ENCODE data around the gene CCDC91.
A peak's percentile ranks its signal among the peaks of the same experiment; 100 is the strongest.

Gene CCDC91

DNA sequence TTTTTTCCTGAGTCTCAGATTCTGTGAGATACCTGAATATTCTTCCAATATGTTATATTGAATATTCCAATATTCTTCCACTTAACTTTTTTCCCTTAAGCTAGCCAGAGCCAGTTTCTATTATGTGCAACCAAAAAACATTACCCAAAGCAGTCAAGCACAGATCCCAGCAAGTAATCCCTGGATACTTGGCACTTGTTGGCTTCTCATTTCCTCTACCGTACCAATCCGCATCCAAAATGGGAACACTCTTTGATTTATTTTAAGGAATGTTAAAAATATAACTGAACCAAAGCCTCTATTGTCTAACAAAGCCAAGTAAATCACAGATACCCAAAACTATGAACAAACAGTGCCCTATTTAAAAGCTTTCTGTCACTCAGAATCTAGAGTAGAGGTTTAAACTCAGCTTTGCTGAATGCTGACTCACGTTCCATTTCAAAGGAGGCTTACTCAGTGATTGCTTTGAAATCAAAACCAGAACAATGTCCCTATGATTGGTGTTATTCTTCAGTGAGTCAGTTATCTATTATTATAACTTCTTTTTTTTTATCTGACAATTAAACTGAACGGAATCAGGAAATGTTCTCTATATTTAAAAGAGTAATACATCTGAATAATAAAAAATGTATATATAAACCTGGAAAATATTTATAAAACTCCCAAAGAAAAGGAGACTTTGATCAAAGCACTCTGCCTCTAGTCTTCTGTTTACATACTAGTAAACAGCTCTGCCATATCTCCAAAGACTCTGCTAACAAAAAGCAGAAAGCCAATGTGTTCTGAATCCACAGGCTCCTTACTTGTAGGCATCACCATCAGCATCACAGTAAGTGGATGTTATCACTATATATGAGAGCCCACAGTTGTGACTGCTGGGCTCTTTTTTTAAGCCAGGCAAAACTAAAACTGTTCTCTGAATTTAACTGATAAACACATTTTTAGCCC lies 360.8 kb downstream of the CCDC91 start:
- DNase-seq, result peak; percentile 45

DNA sequence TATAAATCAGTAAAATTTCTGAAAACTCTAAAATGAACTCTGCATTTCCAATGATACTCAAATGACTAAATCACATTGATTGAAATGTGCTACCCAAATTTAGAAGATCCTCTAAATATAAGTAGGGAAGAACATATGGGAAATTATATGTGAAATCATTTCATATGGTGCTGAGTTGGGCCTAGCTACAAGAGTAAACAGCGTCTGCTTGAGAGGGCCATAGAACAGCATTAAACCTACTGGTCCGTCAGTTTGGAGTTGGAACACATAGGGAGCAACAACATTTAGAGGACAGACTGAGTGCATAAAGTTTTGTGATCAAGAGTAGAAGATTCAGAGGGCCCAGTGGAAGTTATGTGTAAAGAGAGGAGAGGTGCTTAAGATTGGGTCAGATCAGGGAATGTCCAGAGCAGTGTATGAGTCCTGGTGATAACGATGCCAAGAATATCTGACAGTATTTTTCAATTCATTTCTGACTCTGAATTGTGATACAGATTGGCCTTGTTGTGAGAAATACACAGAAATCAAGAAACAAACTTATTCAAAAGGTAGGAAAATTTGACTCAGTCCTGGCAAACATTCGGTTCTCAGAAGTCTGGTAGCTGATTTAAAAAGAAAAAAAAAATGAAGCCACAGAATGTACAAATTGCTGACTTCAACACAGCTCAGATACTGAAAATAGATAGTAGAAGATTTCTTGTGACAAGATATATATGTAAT lies 362.2 kb downstream of the CCDC91 start:
- DNase-seq, result peak; percentile 61

DNA sequence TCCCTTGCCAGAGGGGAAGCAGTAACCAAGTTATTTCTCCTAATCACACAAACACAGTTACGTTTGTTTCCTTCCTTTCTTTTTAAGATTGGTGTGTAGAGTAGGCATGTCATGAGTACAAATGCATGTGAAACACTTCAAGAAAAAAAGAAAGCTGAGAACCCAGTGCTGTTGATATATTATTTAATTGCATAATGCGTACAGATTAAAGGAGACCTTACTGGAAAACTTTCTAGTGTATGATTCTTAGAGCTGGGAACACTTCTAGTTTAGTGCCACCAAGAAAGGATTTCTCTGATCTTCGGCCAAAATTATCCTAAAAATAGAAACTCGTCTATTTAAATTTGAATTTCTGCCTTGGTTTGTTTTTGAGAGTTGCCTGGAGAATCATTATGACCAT lies 365.5 kb downstream of the CCDC91 start:
- no peak for DNase-seq

DNA sequence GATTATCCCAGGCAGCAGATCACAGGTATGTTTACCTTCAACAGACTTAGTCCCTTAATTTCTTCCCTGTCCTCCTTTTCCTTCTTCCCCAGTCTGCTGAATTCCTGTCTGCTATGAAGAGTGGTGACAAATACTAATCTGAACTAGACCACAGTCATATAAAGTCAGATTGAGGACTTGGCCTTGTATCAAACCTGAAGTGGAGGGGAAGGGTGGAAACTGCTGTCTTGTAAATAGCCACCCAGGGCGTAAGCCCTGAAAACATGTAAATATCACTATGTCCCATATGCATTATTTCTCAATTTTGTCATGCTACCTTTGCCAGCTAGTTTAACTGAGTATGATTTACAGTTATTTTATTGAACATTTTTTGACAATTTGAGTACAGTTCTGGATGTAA lies 368.0 kb downstream of the CCDC91 start:
- no peak for DNase-seq

DNA sequence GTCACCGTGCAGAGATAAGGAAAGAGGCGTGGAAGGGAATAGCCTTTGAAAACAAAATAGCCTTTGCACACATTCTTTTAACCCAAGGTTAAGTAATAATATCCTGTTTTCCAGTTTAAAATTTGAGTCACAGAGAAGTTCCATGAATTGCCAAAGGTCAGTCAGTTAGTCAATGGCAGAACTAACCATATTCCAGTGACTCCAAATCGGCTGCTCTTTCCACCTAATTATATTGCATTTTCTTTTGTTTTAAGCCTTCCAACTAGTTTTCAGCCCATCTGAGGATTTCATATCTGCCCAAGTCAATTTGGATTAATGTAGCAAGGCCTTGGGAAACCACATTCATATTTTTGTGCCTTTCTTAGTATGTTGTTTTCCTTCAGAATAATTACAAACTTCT lies 373.0 kb downstream of the CCDC91 start:
- no peak for DNase-seq

DNA sequence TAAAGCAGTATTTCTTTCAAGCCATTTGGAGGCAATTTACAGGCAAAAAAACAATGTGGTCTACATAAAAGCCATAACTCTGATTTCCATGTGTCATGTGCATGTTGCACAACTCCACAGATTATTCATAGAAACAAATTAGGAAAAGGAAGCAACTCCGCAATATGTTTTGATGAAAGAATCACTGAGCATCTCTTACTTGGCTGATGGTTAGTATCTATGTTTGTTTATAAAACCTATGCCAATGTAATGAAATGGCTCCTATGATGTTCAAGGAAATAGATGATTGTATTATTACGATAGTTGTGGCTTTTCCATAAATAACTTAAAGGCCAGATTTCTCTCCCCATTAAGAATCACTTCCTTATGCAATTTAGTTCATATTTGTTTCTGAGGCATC lies 373.7 kb downstream of the CCDC91 start:
- DNase-seq, result no peak

DNA sequence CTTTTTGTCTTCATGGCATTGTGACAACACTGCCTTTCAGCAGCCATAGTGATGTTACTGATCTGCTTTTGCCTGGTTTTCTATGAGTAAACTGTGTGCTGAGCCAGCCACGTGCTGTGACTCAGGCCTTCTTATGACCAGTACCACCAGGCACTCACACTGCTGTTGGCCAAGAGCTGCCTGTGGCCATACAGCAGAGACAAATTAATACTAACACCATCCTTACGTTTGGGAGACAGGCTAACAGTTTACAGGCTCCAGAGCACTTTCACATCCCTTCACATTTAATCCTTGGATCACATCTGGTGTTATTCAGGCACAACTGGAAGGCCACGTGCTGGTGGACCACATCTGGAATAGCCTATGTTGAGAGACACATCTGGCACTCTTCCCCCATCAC lies 377.9 kb downstream of the CCDC91 start:
- no peak for DNase-seq

DNA sequence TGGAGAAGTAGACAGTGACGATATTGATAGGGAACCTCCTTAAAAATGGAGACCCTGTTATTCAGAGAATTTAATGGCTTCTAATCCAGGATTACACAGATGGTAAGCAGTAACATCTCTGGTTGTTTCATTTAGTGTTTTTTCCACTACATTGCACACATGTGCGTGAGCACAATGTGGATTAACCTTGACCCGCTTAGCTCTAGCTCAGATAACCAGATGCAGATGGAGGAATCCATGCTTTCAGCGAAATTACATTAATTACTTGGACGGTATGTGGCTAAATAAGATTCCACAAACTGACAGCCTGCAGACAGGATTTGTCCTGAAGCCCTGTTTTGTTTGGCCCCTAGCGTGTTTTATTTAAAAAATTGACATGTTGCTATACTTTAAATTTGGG lies 378.4 kb downstream of the CCDC91 start:
- DNase-seq, result no peak

DNA sequence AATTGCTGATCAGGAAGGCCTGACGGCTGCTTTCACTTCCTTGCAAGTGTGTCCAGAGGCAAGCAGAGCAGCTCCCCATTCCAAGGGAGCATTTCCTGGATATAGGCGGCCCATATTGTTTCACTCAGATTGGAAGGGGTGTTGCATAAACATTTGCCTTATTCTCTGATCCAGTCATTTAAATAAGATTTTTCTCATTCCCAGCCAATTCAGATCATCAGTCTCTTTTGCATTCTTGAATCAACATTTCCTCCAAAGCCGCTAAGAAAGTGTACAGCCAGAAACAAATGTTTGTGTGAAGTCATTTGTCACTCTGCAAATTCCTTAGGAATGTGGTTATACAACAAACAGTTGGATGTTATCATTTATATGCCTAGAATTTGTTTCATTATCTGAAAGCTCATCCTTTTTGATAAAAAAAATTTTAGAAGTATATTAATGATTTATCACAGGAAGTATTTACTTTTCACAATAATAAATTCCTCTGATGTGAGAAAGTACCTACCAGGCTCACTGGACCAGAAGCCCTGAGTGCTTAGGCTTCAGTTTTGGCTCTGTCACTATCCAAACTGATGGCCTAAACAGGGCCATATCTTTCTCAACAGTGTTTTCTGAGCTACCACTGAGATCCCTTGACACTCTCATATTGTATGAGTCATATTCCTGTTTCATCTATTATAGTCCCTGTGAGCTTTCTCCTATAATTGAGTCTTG lies 379.6 kb downstream of the CCDC91 start:
- peak; percentile 13 for DNase-seq

DNA sequence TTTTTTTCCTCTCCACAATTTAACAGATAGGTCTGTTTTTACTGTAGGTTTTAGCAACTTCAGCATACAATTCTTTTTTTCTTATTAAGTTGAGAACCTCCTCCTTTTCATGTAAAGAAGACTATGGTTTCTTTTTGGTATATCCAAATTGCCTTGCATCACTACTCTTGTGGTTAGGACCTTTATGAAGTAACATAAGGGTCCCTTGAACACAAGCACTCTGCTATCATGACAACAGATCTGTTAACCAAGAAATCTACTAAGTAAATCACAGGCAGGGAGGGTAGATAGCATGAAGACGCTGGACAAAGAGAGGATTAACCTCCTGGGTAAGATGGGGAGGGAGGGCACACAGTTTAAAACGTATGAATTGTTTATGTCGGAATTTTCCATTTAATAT lies 380.6 kb downstream of the CCDC91 start:
- DNase-seq, result no peak

DNA sequence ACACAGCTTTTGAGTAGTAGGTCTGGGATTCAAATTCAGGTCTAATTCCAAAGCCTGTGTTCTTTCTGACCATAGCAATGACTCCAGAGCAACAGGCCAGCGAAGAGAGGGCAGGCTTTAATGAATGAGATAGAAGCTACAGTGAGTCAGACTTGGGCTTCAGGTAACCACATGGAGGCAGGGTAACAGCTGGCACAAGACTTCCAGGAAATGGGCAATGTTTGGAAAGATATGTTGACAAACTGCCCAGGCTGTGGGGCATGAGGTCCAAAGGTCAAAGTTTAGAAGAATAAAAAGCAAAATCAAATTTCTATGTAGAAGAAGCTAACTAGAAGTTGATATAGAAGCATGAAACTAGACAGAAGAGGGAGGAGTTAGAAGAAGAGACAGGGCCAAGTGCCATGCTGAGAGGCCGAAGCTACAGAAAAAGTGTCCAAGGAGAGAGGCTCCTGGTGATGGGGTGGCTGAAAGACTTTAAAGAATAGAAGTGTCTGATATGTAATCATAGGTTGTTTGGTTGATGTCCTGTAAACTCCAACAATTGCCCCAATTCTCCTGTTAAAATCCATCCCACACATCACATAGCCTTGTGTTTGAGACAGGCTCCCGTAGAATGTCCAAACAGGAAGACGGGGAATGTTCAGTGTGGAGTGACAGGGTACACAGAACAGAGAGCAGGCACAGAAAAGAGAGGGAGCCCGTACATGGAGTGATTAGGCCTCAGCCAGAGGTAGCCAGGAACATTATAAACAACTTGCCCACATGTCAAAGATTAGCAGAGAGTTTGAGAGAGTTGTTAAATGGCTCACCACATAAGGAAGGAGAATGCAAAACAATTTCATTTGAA lies 384.7 kb downstream of the CCDC91 start:
- no peak for DNase-seq

DNA sequence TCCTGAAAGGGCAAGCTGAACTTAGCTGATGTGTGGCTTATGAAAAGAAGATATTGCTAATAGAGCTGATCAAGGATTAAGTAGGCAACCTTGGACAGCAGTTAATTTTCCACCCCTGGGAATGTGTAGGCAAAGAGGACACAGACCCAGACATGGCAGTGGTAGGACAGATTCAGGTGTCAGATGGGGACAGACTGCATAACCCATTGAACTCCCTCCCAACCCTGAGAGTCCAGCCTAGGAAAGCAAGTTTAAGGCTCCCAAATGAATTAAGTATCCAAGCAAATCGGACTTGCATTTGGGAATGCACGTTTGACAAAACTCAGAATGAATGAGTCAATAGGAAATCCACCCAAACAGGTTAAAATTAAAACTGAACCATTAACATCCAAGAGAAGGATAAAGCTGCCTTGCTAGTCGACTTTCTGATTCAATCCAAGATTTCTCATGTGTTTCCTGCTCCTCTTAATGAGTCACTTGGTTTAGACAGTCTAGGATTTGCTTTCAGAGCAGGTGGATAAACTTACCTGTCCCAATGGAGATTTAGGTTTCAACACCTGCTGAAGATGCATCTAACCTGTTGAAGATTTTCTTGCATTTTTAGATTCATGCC lies 385.4 kb downstream of the CCDC91 start:
- no peak for DNase-seq

DNA sequence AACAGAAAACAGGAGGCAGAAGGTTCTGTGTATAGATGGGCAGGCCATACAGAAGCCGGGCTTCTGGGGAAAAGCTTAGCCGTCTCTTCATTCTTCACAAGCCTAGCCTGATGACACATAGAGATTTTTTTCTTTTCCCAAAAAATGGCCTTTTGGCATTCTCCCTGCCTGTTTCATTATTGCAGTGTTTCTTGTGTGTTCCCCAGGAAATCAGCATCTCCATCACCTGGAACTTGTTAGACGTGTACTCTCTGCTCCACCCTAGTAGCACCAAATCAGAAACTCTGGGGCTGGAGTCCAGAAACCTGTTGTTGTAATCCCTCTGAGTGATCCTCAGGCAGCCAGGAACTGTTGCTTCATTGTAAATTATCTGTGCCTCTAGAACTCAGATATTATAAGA lies 388.1 kb downstream of the CCDC91 start:
- no peak for DNase-seq

DNA sequence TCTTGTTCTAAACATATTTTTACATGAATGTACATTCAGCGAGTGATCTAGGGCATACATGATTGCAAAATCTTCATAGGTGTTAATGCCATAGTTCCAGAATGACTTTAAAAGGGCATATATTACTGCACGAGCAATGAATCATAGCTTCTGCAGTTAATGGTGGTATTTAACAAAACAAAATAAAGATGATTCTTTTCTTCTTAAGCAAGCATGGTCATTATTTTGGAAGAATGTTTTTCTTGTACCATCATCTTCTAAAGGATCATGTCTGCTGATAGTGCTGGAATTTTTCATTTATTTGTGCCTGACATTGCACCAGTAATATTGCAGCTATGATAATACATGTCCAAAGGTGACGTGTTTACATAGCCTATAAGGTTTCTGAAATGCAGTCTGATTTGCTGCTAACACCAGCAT lies 388.6 kb downstream of the CCDC91 start:
- DNase-seq, result peak; percentile 33

DNA sequence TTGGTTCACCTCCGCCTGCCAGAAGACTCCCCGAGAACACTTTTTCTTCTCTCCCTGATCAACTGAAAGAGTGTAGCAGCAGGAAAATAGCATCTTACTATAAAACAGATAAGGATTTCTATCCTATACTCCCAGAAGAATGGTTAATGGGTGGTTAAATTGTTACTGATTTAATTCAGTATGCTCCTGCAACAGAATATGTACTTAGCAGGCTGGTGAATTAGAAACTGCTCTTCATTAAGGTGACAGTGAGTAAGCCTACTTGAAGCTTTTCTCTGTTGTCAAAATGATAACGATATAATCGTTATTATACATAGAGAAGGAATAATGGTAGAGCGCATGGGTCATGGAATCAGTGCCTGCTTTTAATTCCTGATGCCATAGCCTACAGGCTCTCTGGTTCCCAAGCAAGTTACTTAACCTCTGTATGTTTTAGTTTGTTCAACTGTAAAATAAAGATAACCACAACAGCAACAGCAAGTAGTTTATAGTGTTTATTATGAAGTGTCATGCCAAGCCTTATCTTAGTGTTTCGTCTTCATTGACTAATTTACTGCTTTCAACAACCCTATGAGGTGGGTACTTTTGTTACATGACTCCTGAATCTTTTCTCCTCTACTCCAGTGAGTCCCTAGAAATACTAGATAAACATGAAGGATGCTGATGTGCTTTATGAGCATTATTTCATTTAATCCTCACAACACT lies 392.6 kb downstream of the CCDC91 start:
- DNase-seq, result no peak

DNA sequence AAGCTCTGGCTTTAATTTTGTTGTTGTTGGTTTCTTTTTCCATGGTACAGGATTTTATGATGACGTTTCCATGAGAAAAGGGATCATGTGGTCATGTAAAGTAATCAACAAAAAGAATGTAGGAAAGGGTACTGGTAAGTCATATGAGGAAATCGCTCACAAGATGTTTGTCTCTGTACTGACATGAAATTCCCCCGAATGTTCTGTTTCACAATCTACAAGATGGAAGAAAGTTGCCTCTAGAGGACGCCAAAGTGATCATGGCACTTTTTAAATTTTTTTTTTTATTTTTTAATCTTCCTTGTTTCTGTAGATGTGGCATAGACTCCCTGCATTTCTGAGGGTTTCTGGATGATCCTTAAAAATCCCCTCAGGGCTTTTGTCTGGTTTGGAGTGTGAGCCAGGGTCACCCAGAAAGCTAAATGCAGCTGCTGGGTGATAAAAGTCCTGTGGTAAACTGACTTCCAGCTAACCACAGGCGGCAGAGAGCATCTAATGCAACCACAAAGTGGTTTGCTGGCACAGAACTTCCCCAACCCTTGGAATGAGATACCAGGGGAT lies 393.5 kb downstream of the CCDC91 start:
- DNase-seq, result no peak

DNA sequence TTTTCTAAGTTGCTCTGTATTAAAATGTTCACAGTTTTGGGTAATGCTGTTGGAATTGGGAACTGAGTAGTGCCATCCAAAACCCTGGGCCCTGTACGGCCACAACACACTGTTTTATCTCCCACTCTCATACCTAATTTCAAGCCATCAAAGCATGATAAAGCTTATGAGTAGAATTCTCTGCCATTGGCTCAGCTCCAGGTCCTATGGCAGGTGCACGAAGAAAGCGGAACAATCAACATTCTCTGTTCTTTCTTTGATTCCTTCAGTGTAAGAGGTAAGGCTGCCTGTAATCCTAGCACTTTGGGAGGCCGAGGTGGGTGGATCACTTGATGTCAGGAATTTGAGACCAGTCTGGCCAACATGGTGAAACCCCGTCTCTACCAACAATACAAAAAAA lies 394.9 kb downstream of the CCDC91 start:
- no peak for DNase-seq

DNA sequence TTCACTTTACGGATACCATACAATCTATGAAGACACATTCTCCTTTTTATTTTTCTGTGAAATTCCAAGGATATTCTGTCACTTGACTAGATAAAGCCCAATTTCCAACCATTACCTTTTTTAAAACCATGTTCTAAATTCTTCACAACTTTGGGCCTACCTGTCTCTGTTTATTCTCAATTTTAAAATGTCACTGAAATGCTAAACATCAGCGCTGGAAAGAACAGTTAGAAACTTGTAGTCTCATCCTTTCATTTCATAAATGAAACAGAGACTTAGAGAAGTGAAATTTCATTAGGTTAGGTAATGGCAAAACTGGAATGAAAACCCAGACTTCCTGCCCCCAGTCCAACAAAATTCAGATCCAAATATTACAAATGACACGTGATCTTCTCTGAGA lies 396.2 kb downstream of the CCDC91 start:
- DNase-seq, result no peak

DNA sequence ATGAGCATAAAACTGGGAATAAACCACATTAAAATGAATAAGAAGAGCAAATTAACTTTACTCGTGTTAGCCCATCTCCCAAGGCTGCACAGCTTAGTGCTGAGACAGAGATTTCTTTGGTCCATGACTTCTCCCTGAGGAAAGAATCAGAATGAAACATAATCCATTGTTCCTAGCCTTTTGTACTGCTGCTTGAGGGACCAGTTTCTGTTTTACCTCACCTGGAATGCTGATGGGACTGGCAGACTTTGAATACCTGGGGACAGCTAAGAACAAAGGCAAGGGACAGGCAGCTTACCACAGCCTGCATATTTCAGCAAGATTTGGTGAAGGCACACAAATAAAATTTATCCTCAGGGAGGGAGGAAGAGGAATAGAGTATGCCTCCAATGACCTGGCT lies 401.6 kb downstream of the CCDC91 start:
- DNase-seq, result no peak
